22Rv1 (cell line): Measurements from ENCODE around the gene CHMP4A.

ENCODE experiments used
- H3K27ac ChIP-seq: fragments of 450-650 bp; 2 replicates; pipeline ENCODE4 v1.5.1; 2017
- CTCF ChIP-seq: fragments of 450-650 bp; IDR thresholded peaks from 2 replicates; pipeline ENCODE4 v1.5.1; 2017; ENCODE audit warnings: mild to moderate bottlenecking
- ZFX ChIP-seq: fragments of 450-650 bp; IDR thresholded peaks from 2 replicates; pipeline ENCODE4 v1.6.1; 2017; ENCODE audit warnings: antibody characterized with exemption, borderline replicate concordance

The CHMP4A gene

GRCh38 chr14:24196071-24197055, 16.9 kb downstream of the CHMP4A start:
- no peak for TF ChIP-seq ZFX
- TF ChIP-seq CTCF, result no peak

GRCh38 chr14:24195186-24196070, 17.9 kb downstream of the CHMP4A start, which contains the start of gene TM9SF1:
TM9SF1 (minus strand) TSS chr14:24195441; CDS start chr14:24195019, 422 bp downstream.
- no peak for TF ChIP-seq CTCF
- TF ChIP-seq ZFX, result no peak
- peak within 1 kb of the TSS; percentile 92 for H3K27ac ChIP-seq

More at GRCh38 chr14:24196071-24197055, 16.9 kb downstream of the CHMP4A start:
- H3K27ac ChIP-seq, result peak overlapping the region; percentile 92

GRCh38 chr14:24194873-24195185, 18.5 kb downstream of the CHMP4A start:
- TF ChIP-seq CTCF, result no peak
- TF ChIP-seq ZFX, result no peak
- H3K27ac ChIP-seq, result peak overlapping the region; percentile 92

- TF ChIP-seq ZFX, result no peak
- TF ChIP-seq CTCF, result no peak
- peak overlapping the region; percentile 92 for H3K27ac ChIP-seq
Measured at GRCh38 chr14:24194186-24194872, 19.0 kb downstream of the CHMP4A start.

- no peak overlapping the region for H3K27ac ChIP-seq
- TF ChIP-seq ZFX (no peak), CTCF (no peak)
Measured at GRCh38 chr14:24192933-24193332, 20.4 kb downstream of the CHMP4A start.

GRCh38 chr14:24190416-24190815, 22.9 kb downstream of the CHMP4A start:
- H3K27ac ChIP-seq, result no peak overlapping the region
- TF ChIP-seq CTCF (no peak), ZFX (no peak)
